Calu3 (cell line): ENCODE results near the gene DHX15. TPM values are rescaled to one million over a fixed set of nuclear protein-coding genes. Genes with fewer than 3 reads are reported as not detected.
A peak's percentile ranks its signal among the peaks of the same experiment; 100 is the strongest.

ENCODE experiments used
- BruUV-seq: library from RNA; stranded (reverse); fragments of 400-500 nt; replicated peaks from 2 replicates; lab custom pipeline; 2021; lab: Mats Ljungman, UMichigan
- CTCF ChIA-PET: fragments of 300-600 bp; sonication (Branson Sonifier 250); formaldehyde crosslinking; loops from one replicate; lab custom pipeline; 2022; ENCODE audit warnings: antibody characterized with exemption; lab: Charles Lee
- DNase-seq: peaks from one replicate; pipeline ENCODE4 v3.0.0; 2022
- H3K27ac Mint-ChIP-seq: one replicate; pipeline ENCODE4 v1.8.0; 2022; ENCODE audit warnings: mixed read lengths; ENCODE audit not compliant: unreplicated experiment
- H3K27me3 Mint-ChIP-seq: one replicate; pipeline ENCODE4 v1.8.0; 2022; ENCODE audit warnings: mixed read lengths; ENCODE audit not compliant: unreplicated experiment
- H3K36me3 Mint-ChIP-seq: one replicate; pipeline ENCODE4 v1.8.0; 2022; ENCODE audit warnings: mild to moderate bottlenecking, moderate library complexity, mixed read lengths; ENCODE audit not compliant: insufficient read depth, unreplicated experiment
- H3K4me1 Mint-ChIP-seq: one replicate; pipeline ENCODE4 v1.8.0; 2022; ENCODE audit warnings: mild to moderate bottlenecking, low read depth, mixed read lengths; ENCODE audit not compliant: unreplicated experiment
- H3K4me3 Mint-ChIP-seq: one replicate; pipeline ENCODE4 v1.8.0; 2022; ENCODE audit warnings: mild to moderate bottlenecking, low read depth, moderate library complexity, mixed read lengths; ENCODE audit not compliant: unreplicated experiment
- H3K9me3 Mint-ChIP-seq: one replicate; pipeline ENCODE4 v1.8.0; 2022; ENCODE audit warnings: low read depth, mixed read lengths; ENCODE audit not compliant: unreplicated experiment
- intact Hi-C: fragments of 100-400 bp; cut with micrococcal nuclease; formaldehyde crosslinking; loops from one replicate; pipeline ENCODE4 v1.10.0; 2022; ENCODE audit not compliant: unreplicated experiment
- total RNA-seq: library from RNA; stranded (reverse); gene quantifications from 2 replicates; pipeline ENCODE4 v1.2.3, GENCODE V29; 2022
- TF ChIP-seq, protein P1 (sequence below): fragments of 200-600 bp; IDR thresholded peaks from one replicate; pipeline ENCODE4 v1.8.0; 2022; ENCODE audit warnings: antibody characterized with exemption; ENCODE audit not compliant: unreplicated experiment

The DHX15 gene
- total RNA-seq, 1 experiment from 2014 or later, result 169 TPM

DNA sequence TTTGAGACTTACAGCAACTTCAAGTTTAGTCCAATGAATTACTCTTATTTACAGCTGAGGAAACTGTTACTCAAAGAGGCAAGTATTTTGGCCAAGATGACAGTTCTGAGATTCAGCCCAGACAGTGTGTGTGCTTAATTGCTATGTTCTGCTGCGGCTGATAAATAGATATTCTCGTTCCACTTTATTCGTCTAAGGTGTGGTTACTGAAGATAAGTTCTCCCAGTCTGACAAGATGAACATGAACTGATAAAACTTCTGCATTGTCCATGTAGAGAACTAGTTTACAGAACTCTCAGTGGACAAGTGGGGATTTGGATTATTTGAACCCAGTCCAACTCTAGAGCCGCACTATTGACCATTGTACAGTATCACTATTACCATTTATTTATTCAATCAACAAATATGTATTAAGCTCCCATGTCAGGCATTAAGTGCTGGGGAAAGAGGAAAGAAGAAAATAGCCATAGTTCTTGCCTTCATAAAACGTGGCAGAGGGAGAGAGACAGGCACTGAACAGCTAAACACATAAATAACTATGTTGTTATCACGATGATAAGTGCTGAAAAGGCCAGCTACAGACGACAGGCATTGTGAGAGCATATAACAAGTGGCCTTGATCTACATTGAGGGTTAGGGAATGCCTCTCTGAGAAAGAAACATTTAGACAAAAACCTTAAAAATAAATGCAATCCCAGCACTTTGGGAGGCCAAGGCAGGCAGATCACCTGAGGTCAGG is 4.0 kb upstream of the DHX15 start:
- H3K27me3 Mint-ChIP-seq, result no peaks in the 10 kb centered on the region
- TF ChIP-seq, protein P1, sequence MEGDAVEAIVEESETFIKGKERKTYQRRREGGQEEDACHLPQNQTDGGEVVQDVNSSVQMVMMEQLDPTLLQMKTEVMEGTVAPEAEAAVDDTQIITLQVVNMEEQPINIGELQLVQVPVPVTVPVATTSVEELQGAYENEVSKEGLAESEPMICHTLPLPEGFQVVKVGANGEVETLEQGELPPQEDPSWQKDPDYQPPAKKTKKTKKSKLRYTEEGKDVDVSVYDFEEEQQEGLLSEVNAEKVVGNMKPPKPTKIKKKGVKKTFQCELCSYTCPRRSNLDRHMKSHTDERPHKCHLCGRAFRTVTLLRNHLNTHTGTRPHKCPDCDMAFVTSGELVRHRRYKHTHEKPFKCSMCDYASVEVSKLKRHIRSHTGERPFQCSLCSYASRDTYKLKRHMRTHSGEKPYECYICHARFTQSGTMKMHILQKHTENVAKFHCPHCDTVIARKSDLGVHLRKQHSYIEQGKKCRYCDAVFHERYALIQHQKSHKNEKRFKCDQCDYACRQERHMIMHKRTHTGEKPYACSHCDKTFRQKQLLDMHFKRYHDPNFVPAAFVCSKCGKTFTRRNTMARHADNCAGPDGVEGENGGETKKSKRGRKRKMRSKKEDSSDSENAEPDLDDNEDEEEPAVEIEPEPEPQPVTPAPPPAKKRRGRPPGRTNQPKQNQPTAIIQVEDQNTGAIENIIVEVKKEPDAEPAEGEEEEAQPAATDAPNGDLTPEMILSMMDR, result no peak
- H3K4me3 Mint-ChIP-seq, result no peak overlapping the region
- DNase-seq, result no peak
- peaks cover 17% of the 10 kb centered on the region for H3K36me3 Mint-ChIP-seq
- no peaks in the 10 kb centered on the region for H3K9me3 Mint-ChIP-seq
- intact Hi-C loops, result no loop called here
- H3K27ac Mint-ChIP-seq, result no peak overlapping the region
- no TSS peak for BruUV-seq
- H3K4me1 Mint-ChIP-seq, result no peaks in the 10 kb centered on the region
- CTCF ChIA-PET, result interaction anchor here (0.7 kb wide), 1 partner anchor 27 kb away, joined by 7 read pairs; no protein-coding TSS in a partner anchor

DNA sequence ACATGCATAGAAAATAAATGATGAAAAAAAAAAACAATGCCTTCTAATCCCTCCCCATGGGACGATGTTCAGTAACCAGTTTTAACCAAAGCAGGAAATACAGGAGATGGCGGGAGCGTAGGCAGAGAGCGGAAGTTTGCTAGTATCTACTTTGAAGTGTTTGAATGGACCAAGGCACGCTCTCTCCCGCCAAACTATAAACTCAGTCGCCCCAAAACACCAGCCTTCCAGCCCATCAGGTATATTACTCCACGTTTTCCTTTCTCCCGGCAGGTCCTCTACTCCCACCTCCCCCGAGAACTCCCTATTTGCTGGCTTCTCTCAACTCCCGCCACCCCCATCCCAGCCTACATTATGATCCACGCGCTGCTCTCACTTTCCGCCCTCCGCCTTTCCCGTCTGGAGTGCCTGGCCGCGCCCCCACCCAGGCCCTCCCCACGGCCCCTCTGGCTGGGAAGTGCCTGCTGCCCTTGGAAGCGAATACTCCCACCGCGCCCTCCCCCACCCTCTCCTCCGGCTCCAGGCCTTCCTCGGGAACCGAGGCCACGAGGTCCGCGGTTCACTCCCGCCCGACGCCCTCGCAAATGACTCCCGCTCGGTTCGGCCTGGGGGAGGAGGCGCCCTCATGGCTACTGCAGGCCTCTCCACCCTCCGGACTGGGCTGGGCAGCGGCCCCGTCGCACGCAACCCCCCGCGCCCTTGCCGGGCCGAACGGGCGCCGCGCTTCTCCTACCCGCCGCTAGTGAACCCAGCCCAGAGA is 723 bp downstream of the DHX15 start:
- Mint-ChIP-seq H3K27me3 (no peaks in the 10 kb centered on the region), H3K27ac (peak overlapping the region; percentile 88), H3K4me1 (peaks cover 5% of the 10 kb centered on the region), H3K36me3 (peaks cover 53% of the 10 kb centered on the region), H3K4me3 (peak overlapping the region; percentile 90), H3K9me3 (no peaks in the 10 kb centered on the region)
- BruUV-seq, result no TSS peak
- TF ChIP-seq, protein P1, result no peak
- DNase-seq, result peak; percentile 61
- CTCF ChIA-PET, result interaction anchor here (0.8 to 1.2 kb wide), 2 partner anchors 27 to 325 kb away, joined by 3 to 4 read pairs; no protein-coding TSS in a partner anchor
- intact Hi-C loops, result loop anchor here (1.0 to 5.0 kb wide), 3 partner anchors 41 to 209 kb away; no protein-coding TSS in a partner anchor

DNA sequence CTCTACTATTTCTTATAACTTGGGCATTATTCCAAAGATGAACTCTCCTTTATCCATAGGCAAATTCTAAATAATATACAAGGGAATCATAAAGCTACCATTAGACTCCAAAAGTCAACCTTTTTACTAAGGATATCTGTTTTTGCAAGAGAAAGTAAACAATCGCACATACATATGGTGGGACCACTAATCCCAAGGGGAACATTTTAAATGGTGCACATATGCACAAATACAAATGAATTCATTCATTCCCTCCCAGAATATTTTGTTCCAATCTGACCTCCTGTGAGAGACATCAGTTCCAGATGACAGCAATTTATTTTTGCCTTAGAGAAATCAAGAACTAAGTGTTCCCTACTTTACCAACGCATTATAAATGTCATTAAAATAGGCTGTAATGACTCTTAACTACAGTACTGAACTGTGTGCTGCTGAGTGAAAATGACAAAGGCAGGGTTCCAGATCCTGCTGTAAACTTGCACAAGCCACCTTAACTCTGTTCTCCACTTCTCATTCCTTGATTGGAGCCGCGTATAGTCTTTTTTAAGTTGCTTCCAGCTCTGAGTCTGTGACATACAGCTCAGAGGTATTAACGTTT is 2.0 kb downstream of the DHX15 start:
- intact Hi-C loops, result loop anchor here (5.0 kb wide), 2 partner anchors 40 to 210 kb away; no protein-coding TSS in a partner anchor
- CTCF ChIA-PET, result no interaction called here
- TF ChIP-seq, protein P1, result no peak
- Mint-ChIP-seq H3K4me1 (peaks cover 16% of the 10 kb centered on the region), H3K9me3 (no peaks in the 10 kb centered on the region), H3K27ac (peak overlapping the region; percentile 88), H3K4me3 (peak overlapping the region; percentile 90), H3K27me3 (no peaks in the 10 kb centered on the region), H3K36me3 (peaks cover 60% of the 10 kb centered on the region)
- DNase-seq, result no peak
- BruUV-seq, result no TSS peak

DNA sequence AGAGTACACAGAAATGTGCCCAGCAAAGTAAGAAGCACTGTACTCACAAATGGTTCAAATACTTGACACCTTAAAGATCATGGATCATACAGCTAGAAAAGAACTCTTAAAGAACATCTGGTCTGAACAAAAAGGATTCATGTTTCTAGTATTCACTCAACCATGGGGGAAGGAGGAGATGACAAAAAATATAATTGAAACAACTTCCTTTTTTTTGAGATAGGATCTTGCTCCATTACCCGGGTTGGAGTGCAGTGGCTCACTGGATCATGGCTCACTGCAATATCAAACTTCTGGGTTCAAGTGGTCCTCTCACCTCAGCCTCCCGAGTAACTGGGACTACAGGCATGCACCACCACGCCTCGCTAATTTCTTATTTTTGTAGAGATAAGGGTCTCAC is 6.0 kb downstream of the DHX15 start:
- CTCF ChIA-PET, result no interaction called here
- intact Hi-C loops, result loop anchor here (10.0 kb wide), 1 partner anchor 396 kb away; no protein-coding TSS in a partner anchor
- DNase-seq, result no peak
- Mint-ChIP-seq H3K9me3 (no peaks in the 10 kb centered on the region), H3K27me3 (no peaks in the 10 kb centered on the region), H3K4me1 (peaks cover 39% of the 10 kb centered on the region), H3K27ac (peak overlapping the region; percentile 20), H3K4me3 (peak overlapping the region; percentile 52), H3K36me3 (peaks cover 68% of the 10 kb centered on the region)
- no TSS peak for BruUV-seq
- TF ChIP-seq, protein P1, result no peak
